BJ (cell line): Measurements from ENCODE around the gene KCNN4. TPM values are rescaled to one million over a fixed set of nuclear protein-coding genes. Genes with fewer than 3 reads are reported as not detected.

Source experiments
- CTCF ChIA-PET: fragments of 350-600 bp; formaldehyde crosslinking; extraction: SDS; loops from one replicate; lab custom pipeline; 2021; ENCODE audit warnings: antibody characterized with exemption, inconsistent platforms; lab: Yijun Ruan, JAX
- POLR2A ChIA-PET: fragments of 300-600 bp; sonication (Branson Sonifier 250); formaldehyde crosslinking; extraction: SDS; loops from one replicate; lab custom pipeline; 2021; ENCODE audit warnings: antibody characterized with exemption; lab: Charles Lee
- DNase-seq: peaks from one replicate; pipeline ENCODE4 v3.0.0-alpha.2; 2011; ENCODE audit warnings: low read depth
- H3K27me3 ChIP-seq: 2 replicates; pipeline ENCODE4 v1.6.0; 2011; ENCODE audit warnings: low read length; ENCODE audit not compliant: control insufficient read depth, insufficient read depth
- H3K36me3 ChIP-seq: 2 replicates; pipeline ENCODE4 v1.5.1; 2011; ENCODE audit warnings: low read length; ENCODE audit not compliant: control insufficient read depth, insufficient read depth
- H3K4me3 ChIP-seq: 2 replicates; pipeline ENCODE4 v1.5.1; 2011; ENCODE audit warnings: low read depth, mild to moderate bottlenecking, control low read depth, low read length
- polyA plus RNA-seq: library from polyadenylated mRNA; depleted of rRNA; stranded (reverse); fragments of >200 nt; gene quantifications from 2 replicates; pipeline ENCODE4 v1.2.3, GENCODE V29; 2011
- TF ChIP-seq, protein P1 (sequence below): IDR thresholded peaks from 2 replicates; pipeline ENCODE4 v1.5.1; 2011; ENCODE audit warnings: low read depth, mild to moderate bottlenecking, control low read depth, inconsistent platforms, low read length, moderate library complexity; ENCODE audit not compliant: insufficient read depth

Gene KCNN4
- polyA plus RNA-seq, 1 experiment, result 0.38 TPM

DNA sequence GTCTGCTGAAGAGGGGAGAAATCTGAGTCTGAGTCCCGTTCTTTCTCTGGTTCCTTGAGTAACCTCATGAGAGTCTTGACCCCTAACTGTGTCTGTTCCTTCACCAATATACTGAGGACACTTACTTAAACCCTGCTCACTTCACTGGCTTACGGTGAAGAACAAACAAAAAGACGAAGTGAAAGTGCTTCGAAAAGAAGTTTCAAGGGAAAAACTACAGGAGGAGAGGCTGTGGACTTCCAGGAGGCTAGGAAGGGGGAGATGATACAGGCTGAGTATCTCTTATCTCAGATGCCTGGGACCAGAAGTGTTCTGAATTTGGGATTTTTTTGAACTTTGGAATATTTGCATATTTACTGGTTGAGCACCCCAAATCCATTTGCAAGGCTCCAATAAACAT is 32.1 kb downstream of the KCNN4 start:
- CTCF ChIA-PET, result interaction anchor here (7.5 kb wide), 1 partner anchor 17 kb away, joined by 59 read pairs; no protein-coding TSS in a partner anchor

DNA sequence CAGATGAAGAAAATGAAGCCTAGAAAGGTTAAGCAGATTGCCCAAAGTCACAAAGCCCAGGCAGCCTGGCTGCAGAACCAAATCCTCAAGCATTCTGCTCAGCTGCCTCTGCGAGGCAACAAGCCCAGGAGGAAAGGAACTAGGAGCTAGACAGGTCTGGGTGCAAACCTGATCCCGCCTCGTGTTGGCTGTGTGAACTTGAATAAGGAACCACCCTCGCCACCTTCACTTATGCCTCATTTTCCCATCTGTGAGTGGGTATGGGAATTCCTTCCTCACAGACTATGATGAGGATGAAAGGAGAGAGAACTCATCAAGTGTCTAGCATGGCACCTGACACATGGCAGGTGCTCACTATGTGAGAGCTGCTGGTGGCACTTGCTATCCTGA is 32.6 kb downstream of the KCNN4 start:
- POLR2A ChIA-PET, result no interaction called here
- Histone ChIP-seq H3K4me3 (no peak overlapping the region), H3K27me3 (no peaks in the 10 kb centered on the region), H3K36me3 (peaks cover 30% of the 10 kb centered on the region)
- CTCF ChIA-PET, result interaction anchor here (7.5 kb wide), 1 partner anchor 17 kb away, joined by 59 read pairs; no protein-coding TSS in a partner anchor
- no peak for DNase-seq
- TF ChIP-seq, protein P1, sequence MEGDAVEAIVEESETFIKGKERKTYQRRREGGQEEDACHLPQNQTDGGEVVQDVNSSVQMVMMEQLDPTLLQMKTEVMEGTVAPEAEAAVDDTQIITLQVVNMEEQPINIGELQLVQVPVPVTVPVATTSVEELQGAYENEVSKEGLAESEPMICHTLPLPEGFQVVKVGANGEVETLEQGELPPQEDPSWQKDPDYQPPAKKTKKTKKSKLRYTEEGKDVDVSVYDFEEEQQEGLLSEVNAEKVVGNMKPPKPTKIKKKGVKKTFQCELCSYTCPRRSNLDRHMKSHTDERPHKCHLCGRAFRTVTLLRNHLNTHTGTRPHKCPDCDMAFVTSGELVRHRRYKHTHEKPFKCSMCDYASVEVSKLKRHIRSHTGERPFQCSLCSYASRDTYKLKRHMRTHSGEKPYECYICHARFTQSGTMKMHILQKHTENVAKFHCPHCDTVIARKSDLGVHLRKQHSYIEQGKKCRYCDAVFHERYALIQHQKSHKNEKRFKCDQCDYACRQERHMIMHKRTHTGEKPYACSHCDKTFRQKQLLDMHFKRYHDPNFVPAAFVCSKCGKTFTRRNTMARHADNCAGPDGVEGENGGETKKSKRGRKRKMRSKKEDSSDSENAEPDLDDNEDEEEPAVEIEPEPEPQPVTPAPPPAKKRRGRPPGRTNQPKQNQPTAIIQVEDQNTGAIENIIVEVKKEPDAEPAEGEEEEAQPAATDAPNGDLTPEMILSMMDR, result no peak

More for the DNA sequence above, 32.1 kb downstream of the KCNN4 start:
- no peak for DNase-seq
- POLR2A ChIA-PET, result no interaction called here
- Histone ChIP-seq H3K27me3 (no peaks in the 10 kb centered on the region), H3K4me3 (no peak overlapping the region), H3K36me3 (peaks cover 30% of the 10 kb centered on the region)
- TF ChIP-seq, protein P1, result no peak

DNA sequence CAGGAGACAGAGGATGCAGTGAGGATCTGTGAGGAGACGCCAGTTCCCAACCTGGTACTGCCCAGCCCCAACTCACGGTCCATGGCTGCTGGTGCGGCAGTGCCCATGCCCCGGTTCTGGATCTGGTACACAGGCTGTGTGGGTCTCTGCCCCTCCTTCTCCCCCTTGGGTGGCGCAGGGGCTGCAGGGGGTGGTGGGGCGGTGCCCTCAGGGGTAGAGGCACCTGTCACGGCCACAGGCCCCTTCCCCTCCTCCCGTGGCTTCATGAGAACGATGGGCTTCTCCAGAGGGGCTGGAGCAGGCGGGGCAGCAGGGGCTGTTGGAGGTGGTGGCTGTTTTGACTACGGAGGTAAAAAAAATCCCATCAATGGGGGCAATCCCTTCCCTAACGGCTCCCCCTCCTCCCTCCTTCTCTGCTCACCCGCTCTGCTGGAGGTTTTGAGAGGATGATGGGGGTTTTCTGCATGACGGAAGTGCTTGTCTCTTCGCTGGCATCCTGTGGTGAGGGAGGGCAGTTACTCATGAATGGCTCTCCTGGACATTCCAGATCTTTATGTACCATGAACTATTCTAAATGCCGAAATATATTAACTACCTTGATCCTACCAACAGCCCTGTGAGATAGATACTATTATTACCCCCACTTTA is 33.1 kb downstream of the KCNN4 start:
- no peak for DNase-seq
- TF ChIP-seq, protein P1, result no peak
- Histone ChIP-seq H3K27me3 (no peaks in the 10 kb centered on the region), H3K36me3 (peaks cover 30% of the 10 kb centered on the region), H3K4me3 (no peak overlapping the region)
- ChIA-PET CTCF (interaction anchor here (1.0 to 7.5 kb wide), 2 partner anchors 18 to 27 kb away, joined by 3 to 59 read pairs; no protein-coding TSS in a partner anchor), POLR2A (no interaction called here)

DNA sequence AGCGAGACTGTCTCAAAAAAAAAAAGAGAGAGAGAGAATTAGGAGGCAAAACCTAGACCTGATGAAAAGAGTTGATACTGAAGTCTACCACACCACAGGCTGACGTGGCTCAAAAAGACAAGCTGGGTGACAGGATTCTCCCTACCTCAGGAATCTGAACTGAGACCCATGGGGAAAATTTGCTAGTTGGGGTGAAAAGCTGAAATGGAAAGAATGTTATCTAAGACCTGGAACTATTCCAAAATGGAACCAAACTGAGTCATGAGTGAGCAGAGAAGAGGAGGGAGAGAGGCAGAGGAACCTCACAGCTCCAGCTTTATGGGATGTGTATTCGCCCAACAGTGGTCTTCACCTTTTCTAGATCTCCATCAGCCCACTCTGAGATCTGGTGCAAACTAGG is 37.7 kb downstream of the KCNN4 start:
- no peaks in the 10 kb centered on the region for H3K27me3 ChIP-seq
- H3K36me3 ChIP-seq, result peaks cover 34% of the 10 kb centered on the region
- ChIA-PET CTCF (interaction anchor here (1.3 to 7.5 kb wide), 6 partner anchors 9 to 74 kb away, joined by 5 to 71 read pairs (median 35); no protein-coding TSS in a partner anchor), POLR2A (interaction anchor here (0.7 kb wide), 1 partner anchor 75 kb away, joined by 4 read pairs; no protein-coding TSS in a partner anchor)
- no peak for DNase-seq
- TF ChIP-seq, protein P1, result no peak
- H3K4me3 ChIP-seq, result no peak overlapping the region

DNA sequence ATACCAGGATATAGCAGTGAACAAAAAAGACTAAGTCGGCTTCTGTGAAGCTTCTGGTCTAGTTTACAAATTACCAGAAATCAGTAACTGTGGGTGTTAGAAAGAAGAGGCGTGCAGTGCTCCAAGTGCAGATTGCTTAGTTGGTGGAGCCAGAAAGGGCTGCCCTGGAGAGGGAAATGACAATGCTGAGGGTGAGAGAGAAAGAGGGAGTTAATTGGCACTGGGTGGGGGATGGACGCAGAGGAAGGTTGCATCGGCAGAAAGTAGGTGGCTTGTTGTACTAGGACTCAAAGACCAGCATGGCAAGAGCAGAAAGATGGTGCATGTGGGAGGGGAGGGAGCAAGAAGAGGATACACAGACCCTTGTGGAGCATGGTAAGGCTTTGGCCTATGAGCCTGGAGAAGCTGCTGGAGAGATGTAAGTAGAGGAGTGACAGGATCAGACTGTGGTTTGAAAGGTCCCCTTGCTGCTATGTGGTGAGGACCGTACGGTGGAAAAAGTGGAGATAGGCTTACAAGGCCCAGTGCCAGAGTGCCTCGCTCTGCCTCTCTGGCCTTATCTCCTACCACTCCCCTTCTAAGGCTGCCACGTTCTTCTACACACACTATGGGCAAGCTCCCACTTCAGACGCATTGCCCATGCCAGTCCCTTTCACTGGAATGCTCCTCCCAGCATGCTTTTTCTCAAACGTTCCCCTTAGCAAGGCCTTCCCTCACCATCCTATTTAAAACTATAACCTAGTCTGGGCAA is 39.5 kb downstream of the KCNN4 start:
- TF ChIP-seq, protein P1, result no peak
- POLR2A ChIA-PET, result no interaction called here
- DNase-seq, result no peak
- CTCF ChIA-PET, result interaction anchor here (0.6 to 7.5 kb wide), 6 partner anchors 17 to 44 kb away, joined by 3 to 71 read pairs (median 7); no protein-coding TSS in a partner anchor
- Histone ChIP-seq H3K36me3 (peaks cover 38% of the 10 kb centered on the region), H3K4me3 (no peak overlapping the region), H3K27me3 (no peaks in the 10 kb centered on the region)
